HG03342 (cell line): ENCODE results near the gene SLC26A1.

Experiments used
- ATAC-seq: cut with Tn5 transposase; IDR thresholded peaks from one replicate; pipeline ENCODE4 v1.9.1; 2021; ENCODE audit warnings: mild to moderate bottlenecking, moderate library complexity; ENCODE audit not compliant: unreplicated experiment

SLC26A1 gene

DNA sequence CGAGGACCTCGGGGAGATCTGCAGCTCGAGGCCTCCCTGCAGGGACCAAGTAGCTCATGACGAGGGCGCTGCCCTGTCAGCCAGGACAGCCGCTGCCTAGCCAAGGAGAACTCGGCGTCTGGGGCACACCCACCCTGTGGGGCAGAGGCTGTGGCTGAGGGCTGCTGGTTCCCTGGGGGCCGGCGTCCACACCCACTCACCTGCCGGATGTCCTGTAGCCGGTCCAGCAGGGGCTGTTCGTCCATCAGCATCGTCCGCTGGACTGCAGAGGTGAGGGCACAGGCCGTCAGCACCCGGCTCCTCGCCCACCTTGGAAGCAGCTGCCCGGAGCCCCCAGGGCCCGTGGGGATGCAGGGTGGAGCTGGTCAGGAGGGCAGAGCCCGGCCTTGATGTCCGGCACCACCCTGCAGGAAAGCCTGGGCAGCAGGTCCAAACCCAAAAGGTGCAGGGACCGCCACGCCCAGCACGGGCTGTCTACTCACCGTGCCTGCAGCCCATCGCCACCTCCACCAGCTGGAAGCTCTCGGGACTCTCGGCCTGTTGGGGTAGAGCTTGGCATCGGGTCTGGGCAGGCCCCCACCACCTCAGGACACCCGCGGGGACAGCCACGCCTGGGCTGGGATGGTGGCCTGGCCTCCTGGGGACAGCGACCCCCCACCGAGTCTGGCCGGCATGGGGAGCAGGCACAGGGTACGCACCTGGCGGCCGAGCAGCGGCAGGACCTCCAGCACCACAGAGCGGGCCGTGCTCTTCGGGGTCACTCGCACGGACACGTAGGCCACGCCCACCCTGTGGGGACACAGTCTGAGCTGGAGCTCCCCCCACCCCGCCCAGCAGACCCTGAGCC is 26.7 kb downstream of the SLC26A1 start:
- ATAC-seq = no peak

DNA sequence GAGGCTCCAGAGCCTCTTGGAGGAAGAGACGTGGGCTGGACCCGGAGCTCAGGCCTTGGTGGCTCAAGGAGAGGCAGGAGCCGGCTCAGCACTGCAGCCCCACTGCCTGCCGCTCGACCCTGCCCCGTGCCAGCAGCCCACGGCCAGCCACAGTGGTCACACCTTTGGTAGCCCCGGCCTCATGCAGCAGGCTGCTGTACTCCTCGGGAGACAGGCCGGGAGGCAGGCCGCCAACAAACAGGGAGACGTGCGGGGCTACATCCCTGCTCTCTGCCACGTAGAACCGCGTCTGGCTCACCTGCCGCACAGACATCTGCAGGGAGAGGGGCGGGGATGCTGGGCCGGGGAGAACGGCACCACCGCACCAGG is 27.5 kb downstream of the SLC26A1 start:
- ATAC-seq = no peak

DNA sequence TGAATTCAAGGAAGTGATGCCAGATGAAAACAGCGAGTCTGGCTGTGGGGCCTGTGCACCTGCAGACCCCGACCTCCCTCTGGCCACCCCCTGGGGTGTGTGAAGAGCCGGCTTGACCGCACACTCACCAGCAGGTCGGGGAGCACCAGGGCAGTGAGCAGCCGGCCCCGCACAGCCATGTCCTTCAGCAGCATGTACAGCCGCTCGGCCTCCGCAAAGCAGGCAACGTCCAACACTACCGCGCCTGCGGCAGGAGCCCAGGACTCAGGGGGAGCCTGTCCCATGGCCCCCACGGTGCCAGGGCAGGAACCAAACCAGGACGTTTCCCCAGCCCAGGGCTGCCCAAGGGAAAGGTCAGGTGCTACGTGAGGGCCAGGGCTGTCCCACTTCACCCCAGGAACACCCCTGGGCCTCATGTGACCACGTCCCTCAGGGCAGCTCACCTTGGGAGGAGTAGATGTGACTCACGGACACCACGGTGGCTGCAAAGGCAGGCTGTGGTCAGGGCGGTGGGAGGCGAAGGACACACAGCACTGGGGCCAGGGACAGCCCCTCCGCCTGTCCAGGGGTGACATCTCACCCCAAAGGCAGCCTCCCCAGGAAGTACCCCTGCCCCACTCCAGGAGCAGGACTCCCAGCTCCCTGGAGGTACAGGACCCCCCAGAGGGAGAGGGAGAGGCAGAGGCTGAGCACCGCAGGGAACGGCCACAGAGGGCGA is 28.0 kb downstream of the SLC26A1 start:
- ATAC-seq = no peak

GRCh38 chr4:964346-965025 is 28.7 kb downstream of the SLC26A1 start:
- ATAC-seq = no peak

DNA sequence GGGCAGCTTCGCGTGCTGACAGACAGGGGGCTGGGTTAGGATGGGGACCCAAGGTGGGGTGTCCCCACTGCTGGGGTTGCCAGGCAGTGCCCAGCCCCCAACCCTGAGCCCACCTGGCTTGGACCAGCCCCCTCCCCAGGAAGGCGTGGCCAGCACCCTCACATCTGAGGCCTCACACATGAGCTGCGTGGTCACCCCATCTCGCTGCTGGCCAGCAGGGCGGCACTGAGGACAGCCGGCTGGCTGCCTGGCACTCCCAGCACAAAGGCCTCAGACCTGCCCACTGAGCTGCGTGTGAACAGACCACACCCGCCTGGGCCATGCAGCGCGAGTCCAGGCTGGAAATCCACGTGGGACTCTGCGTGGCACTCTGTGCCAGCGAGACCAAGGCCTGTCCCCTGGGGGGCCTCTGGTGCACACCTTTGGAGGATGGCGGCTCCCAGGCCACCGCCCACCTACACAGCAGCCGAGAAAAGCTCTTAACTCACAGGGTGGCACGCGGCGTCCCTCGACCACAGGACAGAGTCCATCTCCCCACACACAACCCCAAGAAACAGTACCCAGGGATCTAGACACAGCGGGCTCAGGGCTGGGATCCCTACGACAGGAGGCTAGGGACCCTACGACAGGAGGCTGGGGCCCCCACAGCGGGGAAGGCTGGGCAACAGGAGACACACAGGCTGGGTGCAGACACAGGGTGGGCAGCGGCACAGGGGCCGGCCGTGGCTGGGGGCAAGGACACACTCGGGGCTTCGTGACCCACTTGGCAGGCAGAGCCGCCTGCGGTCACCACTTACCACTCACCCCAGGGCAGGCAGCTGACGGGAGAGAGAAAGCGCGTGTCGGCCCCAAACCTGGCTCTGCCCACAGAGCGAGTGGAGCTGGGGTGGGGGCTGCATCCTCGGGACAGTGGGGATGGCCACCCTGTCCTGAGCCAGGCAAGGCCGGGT is 29.7 kb downstream of the SLC26A1 start:
- ATAC-seq = no peak

GRCh38 chr4:962231-963208 is 30.7 kb downstream of the SLC26A1 start:
- no peak for ATAC-seq

DNA sequence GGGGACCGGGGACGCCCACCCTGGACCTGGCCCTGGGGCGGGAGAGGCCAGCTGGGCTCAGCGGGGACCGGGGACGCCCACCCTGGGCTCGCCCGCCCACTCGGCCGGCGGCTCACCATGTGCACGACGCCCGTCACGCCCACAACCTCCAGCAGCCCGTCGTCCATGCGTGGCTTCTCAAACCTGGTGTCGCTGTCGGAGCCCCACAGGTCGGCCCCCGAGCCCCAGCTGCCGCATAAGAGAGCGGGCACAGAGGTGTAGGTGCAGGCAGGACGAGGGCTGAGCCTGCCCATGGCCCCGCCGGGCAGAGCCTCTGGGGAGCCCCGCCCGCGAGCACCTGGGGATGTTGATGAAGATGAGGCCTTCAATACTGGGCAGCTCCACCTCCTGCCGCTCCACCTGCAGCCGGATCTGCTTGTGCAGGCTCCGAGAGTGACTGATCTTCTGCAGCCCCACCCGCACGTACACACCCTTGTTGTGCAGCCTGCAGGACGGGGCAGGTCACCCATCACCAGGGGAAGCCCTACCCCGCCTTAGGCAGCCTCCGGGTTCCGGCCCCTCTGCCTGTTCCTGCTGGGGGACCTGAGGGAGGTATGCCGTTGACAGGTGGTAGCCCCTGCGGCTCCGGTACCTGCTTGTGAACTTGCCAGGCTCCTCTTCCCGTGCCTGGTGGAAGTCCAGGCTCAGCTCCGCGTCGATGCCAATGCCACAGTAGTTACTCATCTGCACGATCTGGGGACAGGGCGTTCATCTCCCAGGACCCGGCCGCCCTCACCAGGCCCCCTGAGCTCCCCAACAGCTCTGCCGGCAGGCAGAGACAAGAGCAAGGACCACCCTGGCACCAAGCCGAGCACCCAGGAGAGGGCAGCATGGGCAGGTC is 31.6 kb downstream of the SLC26A1 start:
- no peak for ATAC-seq

DNA sequence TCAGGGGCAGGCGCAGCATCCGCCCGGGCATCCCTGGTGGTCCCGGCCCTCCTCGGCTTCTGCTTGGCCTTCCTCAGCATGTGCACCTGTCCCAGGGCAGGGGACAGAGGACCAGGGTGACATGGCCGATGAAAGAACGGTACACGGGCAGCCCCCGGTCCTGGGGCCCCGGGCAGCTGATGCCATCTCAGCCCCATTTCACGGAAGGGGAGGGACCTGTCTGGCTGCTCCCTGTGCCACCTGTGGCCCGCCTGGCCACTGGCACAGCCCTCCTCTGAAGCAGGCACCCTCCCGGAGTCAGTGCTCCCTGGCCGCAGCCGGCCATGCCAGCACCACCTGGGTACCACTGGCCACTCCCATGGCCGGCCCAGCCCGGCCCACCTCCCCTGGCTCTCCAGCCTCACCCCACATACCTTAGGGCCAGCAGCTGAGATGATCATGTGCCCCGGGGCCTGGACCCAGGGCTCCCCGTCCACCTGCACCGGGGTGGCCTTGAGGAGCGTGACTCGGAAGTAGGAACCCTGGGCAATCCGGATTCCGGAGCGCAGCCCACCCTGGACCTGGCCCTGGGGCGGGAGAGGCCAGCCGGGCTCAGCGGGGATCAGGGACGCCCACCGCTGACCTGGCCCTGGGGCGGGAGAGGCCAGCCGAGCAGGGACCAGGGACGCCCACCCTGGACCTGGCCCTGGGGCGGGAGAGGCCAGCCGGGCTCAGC is 32.4 kb downstream of the SLC26A1 start:
- ATAC-seq = no peak

- ATAC-seq = no peak
Measured at GRCh38 chr4:960140-960635, 33.0 kb downstream of the SLC26A1 start.

DNA sequence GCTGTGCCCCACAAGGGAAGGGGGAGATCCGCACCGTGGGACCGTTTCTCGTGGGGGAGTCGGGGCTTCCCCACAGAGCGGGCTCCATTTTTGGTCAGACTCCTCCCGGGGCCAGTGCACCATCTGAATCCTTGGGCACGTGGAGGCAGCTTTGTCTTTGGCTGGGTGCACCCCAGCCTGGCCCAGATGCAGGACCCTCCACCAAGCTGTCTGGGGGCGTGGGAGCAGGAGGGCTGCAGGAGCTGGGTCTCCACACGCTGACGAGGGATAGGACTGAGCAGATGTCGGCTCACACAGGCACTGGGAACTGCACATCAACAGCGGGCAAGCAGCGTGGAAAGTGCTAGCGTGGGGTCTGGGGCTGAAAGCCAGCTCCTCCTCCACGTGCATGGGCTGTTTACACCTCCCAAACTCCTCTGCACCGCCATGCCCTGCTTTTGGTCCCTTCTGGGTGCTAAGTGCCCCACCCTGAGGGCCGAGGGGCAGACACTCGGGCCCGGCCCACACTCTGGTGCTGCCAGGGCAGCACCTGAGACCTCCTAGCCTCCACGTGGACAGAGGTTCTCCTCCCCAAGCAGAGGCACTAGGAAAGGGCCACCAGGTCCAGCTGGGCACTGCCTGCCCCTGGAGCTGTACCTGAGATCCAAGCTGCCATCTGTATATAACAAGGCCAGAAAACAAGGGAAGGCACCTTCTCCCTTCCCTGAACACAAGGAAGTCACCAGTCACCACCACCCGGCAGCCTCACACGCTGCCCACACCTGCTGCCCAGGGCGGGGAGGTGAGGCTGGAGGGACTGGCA is 33.7 kb downstream of the SLC26A1 start:
- no peak for ATAC-seq

- no peak for ATAC-seq
Measured at GRCh38 chr4:958696-959337, 34.4 kb downstream of the SLC26A1 start.

GRCh38 chr4:958314-958665 is 34.9 kb downstream of the SLC26A1 start:
- ATAC-seq = no peak

DNA sequence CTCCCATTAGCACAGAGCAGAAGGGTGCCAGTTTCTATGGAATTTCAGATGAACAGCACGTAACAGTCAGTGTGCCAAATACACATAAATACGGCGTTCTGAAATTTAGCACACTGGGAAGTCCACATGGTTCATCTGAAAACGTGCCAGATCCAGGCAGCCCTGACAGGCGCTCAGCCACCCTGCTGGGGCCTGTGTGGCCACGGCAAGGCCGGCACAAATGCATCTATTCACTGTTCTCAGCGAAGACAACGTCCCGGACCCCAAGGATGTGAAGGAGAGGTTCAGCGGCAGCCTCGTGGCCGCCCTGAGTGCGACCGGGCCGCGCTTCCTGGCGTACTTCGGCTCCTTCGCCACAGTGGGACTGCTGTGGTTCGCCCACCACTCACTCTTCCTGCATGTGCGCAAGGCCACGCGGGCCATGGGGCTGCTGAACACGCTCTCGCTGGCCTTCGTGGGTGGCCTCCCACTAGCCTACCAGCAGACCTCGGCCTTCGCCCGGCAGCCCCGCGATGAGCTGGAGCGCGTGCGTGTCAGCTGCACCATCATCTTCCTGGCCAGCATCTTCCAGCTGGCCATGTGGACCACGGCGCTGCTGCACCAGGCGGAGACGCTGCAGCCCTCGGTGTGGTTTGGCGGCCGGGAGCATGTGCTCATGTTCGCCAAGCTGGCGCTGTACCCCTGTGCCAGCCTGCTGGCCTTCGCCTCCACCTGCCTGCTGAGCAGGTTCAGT is 35.5 kb downstream of the SLC26A1 start:
- ATAC-seq = no peak

GRCh38 chr4:957231-957580 is 36.0 kb downstream of the SLC26A1 start:
- no peak for ATAC-seq

- ATAC-seq = no peak
Measured at GRCh38 chr4:956531-957230, 36.5 kb downstream of the SLC26A1 start.
